HG03045 (cell line): ENCODE measurements around the gene CTNND2.

ENCODE experiments used
- ATAC-seq: cut with Tn5 transposase; IDR thresholded peaks from one replicate; pipeline ENCODE4 v1.9.1; 2021; ENCODE audit warnings: mild to moderate bottlenecking, moderate library complexity; ENCODE audit not compliant: unreplicated experiment

The CTNND2 gene

GRCh38 chr5:11407556-11408145 is 496.6 kb downstream of the CTNND2 start:
- no peak for ATAC-seq

- no peak for ATAC-seq
Measured at GRCh38 chr5:11400316-11400715, 503.9 kb downstream of the CTNND2 start.

- ATAC-seq = no peak
Measured at GRCh38 chr5:11398728-11399127, 505.5 kb downstream of the CTNND2 start.

GRCh38 chr5:11397549-11397948 is 506.7 kb downstream of the CTNND2 start:
- ATAC-seq = no peak

- ATAC-seq = no peak
Measured at GRCh38 chr5:11396917-11397316, 507.3 kb downstream of the CTNND2 start.

GRCh38 chr5:11394933-11395332 is 509.3 kb downstream of the CTNND2 start:
- no peak for ATAC-seq

- no peak for ATAC-seq
Measured at GRCh38 chr5:11390291-11390767, 513.9 kb downstream of the CTNND2 start.

- no peak for ATAC-seq
Measured at GRCh38 chr5:11387382-11387781, 516.9 kb downstream of the CTNND2 start.

- ATAC-seq = no peak
Measured at GRCh38 chr5:11386398-11386797, 517.8 kb downstream of the CTNND2 start.

- no peak for ATAC-seq
Measured at GRCh38 chr5:11385901-11386293, 518.3 kb downstream of the CTNND2 start.

GRCh38 chr5:11385251-11385900 is 518.9 kb downstream of the CTNND2 start:
- no peak for ATAC-seq

GRCh38 chr5:11384441-11385250 is 519.6 kb downstream of the CTNND2 start:
- ATAC-seq = no peak

- ATAC-seq = no peak
Measured at GRCh38 chr5:11383506-11384095, 520.6 kb downstream of the CTNND2 start.

GRCh38 chr5:11378461-11378860 is 525.8 kb downstream of the CTNND2 start:
- no peak for ATAC-seq

GRCh38 chr5:11377896-11378295 is 526.4 kb downstream of the CTNND2 start:
- ATAC-seq = no peak

- no peak for ATAC-seq
Measured at GRCh38 chr5:11372191-11372590, 532.1 kb downstream of the CTNND2 start.

GRCh38 chr5:11371021-11371420 is 533.2 kb downstream of the CTNND2 start:
- ATAC-seq = no peak

GRCh38 chr5:11364531-11364930 is 539.7 kb downstream of the CTNND2 start:
- ATAC-seq = no peak

GRCh38 chr5:11363631-11364178 is 540.5 kb downstream of the CTNND2 start:
- ATAC-seq = no peak

GRCh38 chr5:11361768-11362167 is 542.5 kb downstream of the CTNND2 start:
- ATAC-seq = no peak

GRCh38 chr5:11357928-11358327 is 546.3 kb downstream of the CTNND2 start:
- ATAC-seq = no peak
